ENCODE results near the gene JAG2. TPM values are rescaled to one million over a fixed set of nuclear protein-coding genes. Genes with fewer than 3 reads are reported as not detected.

The JAG2 gene
- total RNA-seq, result 10 to 100 TPM in 4 of 6 donors, 1 to 10 TPM in 2; 9.9 to 16.8 (median 10.7) TPM
- polyA plus RNA-seq, result 10 to 100 TPM; 25.3 to 38.3 TPM

DNA sequence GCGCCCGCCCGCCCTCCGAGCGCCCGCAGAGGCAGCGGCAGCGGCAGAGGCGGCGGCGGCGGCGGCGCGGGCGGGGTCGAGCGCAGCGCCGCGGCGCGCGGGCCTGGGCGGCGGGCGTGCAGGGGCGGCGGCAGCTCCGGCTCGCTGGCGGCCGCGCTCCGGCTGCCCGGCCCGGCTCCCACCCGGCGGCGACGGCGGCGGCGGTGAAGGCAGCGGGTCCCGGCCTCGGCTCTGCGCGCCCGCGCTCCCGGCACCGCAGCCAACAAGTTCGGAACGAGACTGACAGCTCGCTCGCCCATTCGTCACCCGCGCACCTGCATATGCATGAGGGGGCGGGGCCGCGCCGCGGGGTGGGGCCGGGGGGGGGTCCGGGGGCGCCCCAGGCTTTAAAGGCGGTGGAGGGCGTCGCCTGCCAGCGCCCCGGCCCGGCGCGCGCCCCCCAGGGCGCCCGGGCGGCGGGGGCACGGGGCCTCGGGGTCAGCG, at the start of gene JAG2:
Gene JAG2, minus strand, starts transcription at position 281 of the 483 bp plus-strand sequence. CDS start 356 bp downstream, outside the sequence.
- Histone ChIP-seq H3K36me3 (no peaks in the 10 kb centered on the region), H3K27ac (no peak within 1 kb of the TSS), H3K4me1 (peaks cover 7 to 17% (median 13%) of the 10 kb centered on the region in 3 donors), H3K9me3 (no peaks in the 10 kb centered on the region), H3K4me3 (peak within 1 kb of the TSS; percentile 16 to 56 (median 36)), H3K27me3 (no peaks in the 10 kb centered on the region)
- TF ChIP-seq, protein P1, sequence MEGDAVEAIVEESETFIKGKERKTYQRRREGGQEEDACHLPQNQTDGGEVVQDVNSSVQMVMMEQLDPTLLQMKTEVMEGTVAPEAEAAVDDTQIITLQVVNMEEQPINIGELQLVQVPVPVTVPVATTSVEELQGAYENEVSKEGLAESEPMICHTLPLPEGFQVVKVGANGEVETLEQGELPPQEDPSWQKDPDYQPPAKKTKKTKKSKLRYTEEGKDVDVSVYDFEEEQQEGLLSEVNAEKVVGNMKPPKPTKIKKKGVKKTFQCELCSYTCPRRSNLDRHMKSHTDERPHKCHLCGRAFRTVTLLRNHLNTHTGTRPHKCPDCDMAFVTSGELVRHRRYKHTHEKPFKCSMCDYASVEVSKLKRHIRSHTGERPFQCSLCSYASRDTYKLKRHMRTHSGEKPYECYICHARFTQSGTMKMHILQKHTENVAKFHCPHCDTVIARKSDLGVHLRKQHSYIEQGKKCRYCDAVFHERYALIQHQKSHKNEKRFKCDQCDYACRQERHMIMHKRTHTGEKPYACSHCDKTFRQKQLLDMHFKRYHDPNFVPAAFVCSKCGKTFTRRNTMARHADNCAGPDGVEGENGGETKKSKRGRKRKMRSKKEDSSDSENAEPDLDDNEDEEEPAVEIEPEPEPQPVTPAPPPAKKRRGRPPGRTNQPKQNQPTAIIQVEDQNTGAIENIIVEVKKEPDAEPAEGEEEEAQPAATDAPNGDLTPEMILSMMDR (IDR thresholded peaks at IDR 0.05), result no peak
- 0 to 1% methylated on average over 14 to 84 of the region's 84 CpGs for WGBS, 2 donors
- DNase-seq (peak in 5 of 6 donors; percentile 59 to 82 (median 66)), FAIRE-seq (no peak), ATAC-seq (peak in 2 of 4 donors; percentile 53 to 62)
- intact Hi-C loops (cut with DNase I), result loop anchor here in 1 of 3 donors (10.0 kb wide), 1 partner anchor 74 kb away; no protein-coding TSS in a partner anchor

DNA sequence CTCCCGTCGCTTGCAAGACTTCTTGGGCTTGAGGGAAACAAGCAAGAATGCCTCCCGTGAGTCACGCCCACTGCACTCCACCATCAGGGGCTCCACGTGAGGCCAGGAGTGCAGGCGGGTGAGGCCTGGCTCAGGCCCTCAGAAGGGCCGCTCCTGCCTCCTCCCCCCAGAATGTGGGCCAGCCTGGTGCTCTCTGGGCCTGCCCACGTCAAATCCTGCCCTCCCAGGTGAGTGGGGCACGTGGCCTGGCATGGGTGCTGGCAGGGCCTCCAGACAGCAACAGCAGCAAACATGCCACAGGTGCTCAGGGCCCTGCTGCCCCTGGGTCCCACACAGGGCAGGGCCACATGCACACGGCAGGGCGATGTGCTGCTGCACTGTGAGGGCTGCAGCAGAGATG, 49.2 kb upstream of the JAG2 start:
- no peaks in the 10 kb centered on the region for H3K4me1 ChIP-seq
- intact Hi-C loops (cut with DNase I), result no loop called here
- FAIRE-seq (no peak), ATAC-seq (no peak), DNase-seq (no peak)
- H3K27me3 ChIP-seq, result no peaks in the 10 kb centered on the region
- peaks cover 3 to 30% (median 8%) of the 10 kb centered on the region in 3 donors for H3K36me3 ChIP-seq
- no peaks in the 10 kb centered on the region for H3K9me3 ChIP-seq
- no peak overlapping the region for H3K4me3 ChIP-seq
- WGBS, 2 donors, result 94% methylated on average over 11 of the region's 11 CpGs
- no peak overlapping the region for H3K27ac ChIP-seq
- TF ChIP-seq, protein P1 (IDR thresholded peaks at IDR 0.05), result no peak

DNA sequence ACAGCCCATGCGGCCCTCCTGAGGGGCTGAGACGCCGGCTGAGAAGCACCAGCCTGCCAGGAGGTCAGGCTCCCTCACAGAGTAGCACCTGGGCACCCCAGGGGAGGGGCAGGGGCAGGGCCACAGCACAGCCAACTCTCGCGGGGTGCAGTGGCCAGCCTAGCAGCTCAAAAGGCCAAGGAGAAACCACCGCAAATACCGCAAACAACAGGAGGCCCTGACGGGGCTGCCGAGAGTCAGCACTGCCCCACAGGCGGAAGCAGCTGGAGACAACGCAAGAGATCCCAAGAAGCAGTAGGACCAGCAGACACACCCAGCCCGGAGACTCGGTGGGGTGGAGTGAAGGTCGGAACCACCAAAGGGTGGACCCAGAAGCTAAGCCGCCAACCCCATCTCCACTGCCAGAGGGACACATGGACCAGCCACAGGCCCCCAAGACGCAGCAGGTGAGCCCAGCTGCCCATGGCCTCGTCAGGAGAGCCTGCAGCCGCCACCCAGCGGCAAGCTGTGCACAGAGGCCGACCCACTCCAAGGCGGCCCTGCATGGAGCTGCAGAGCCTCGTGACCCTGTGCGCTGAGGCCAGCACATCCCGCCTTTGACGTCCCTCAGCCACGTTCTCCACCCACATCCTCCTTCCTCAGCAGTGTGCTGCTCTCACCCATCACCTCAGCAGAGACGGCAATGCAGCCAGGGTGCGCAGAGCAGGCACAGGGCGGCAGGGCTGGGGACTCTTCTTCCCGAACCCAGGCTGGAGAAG, 48.1 kb upstream of the JAG2 start:
- H3K4me1 ChIP-seq, result no peaks in the 10 kb centered on the region
- H3K27me3 ChIP-seq, result no peaks in the 10 kb centered on the region
- H3K36me3 ChIP-seq, result peaks cover 3 to 34% (median 8%) of the 10 kb centered on the region in 3 donors
- TF ChIP-seq, protein P1 (IDR thresholded peaks at IDR 0.05), result no peak
- ATAC-seq (no peak), DNase-seq (no peak), FAIRE-seq (no peak)
- no peak overlapping the region for H3K27ac ChIP-seq
- intact Hi-C loops (cut with DNase I), result no loop called here
- H3K4me3 ChIP-seq, result no peak overlapping the region
- no peaks in the 10 kb centered on the region for H3K9me3 ChIP-seq
- 90 to 93% methylated on average over 30 of the region's 30 CpGs for WGBS, 2 donors

DNA sequence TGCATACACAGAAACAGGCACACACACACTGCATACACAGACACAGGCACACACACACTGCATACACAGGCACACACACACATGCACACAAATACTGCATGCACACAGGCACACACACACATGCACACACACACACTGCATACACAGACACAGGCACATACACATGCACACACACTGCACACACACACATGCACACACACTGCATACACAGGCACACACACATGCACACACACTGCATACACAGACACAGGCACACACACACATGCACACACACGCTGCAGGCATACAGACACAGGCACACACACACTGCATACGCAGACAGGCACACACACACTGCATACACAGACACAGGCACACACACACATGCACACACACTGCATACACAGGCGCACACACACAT, 47.0 kb upstream of the JAG2 start:
- FAIRE-seq (no peak), DNase-seq (no peak), ATAC-seq (no peak)
- intact Hi-C loops (cut with DNase I), result no loop called here
- H3K9me3 ChIP-seq, result no peaks in the 10 kb centered on the region
- WGBS, 2 donors, result 97 to 100% methylated on average over 3 of the region's 3 CpGs
- no peak overlapping the region for H3K4me3 ChIP-seq
- H3K27me3 ChIP-seq, result no peaks in the 10 kb centered on the region
- H3K36me3 ChIP-seq, result peaks cover 3 to 29% (median 8%) of the 10 kb centered on the region in 3 donors
- TF ChIP-seq, protein P1 (IDR thresholded peaks at IDR 0.05), result no peak
- no peaks in the 10 kb centered on the region for H3K4me1 ChIP-seq
- H3K27ac ChIP-seq, result no peak overlapping the region
